GM20000 (cell line): ENCODE data around the gene PRRX1.

ENCODE experiments used
- DNase-seq: peaks from one replicate; pipeline ENCODE4 v3.0.0; 2012; ENCODE audit warnings: low spot score
- CTCF ChIP-seq: IDR thresholded peaks from 2 replicates; pipeline ENCODE4 v1.5.1; 2012; ENCODE audit warnings: mild to moderate bottlenecking, control low read depth; ENCODE audit errors: extremely low read depth, missing control alignments

Gene PRRX1

DNA sequence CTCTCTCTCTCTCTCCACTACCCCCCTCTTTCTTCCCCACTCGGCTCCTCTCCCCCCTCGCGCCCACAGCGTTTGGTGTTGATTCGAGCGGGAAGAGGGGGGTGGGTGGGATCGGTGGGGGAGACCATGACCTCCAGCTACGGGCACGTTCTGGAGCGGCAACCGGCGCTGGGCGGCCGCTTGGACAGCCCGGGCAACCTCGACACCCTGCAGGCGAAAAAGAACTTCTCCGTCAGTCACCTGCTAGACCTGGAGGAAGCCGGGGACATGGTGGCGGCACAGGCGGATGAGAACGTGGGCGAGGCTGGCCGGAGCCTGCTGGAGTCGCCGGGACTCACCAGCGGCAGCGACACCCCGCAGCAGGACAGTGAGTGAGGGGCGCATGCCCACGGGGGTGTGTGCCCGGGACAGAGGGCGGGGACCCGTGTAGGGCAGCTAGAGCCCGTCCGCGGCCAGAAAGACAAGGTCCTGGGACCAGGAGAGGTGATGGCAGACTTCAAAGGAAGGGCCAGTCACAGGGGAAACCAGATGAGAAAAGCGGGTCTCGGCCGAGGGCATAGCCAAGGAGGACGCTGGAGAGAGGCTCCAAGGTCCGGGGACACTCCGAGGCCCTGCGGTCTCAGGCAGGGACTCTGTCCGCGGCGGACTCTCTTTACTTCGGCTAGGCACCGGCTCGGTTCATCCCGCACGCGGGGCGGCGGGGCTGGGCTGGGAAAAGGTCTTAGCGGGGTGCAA lies at the start of gene PRRX1:
Gene PRRX1 (plus strand): TSS at position 39 of the 735 bp plus-strand sequence. CDS start 88 bp downstream, at position 127.
- TF ChIP-seq CTCF = no peak
- peak; percentile 29 for DNase-seq

- DNase-seq = no peak
- no peak for TF ChIP-seq CTCF
These were observed 46.2 kb upstream of the PRRX1 start for GRCh38 chr1:170617591-170618330.

DNA sequence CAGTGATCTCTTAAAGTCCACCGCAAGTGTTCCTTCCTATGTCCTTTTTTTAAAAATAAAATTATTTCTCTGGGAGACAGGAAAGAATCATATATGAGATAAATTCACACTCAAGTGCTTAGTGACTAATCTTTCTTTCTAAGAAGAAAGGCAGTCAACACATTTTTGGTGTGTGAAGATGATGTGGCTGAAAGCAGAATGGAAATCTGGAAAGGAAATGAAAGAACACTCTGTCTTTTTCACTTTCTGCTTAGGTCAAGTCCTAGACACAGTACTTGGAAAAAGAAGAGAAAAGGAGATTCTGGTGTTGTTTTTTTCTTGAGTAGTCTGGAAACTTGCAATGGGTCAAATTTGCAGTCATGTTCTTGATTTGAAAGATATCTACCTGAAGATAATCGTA lies 45.5 kb upstream of the PRRX1 start:
- no peak for DNase-seq
- no peak for TF ChIP-seq CTCF

GRCh38 chr1:170619241-170620028 lies 44.5 kb upstream of the PRRX1 start:
- no peak for TF ChIP-seq CTCF
- DNase-seq = no peak

GRCh38 chr1:170620164-170620563 lies 43.8 kb upstream of the PRRX1 start:
- no peak for DNase-seq
- TF ChIP-seq CTCF = no peak

DNA sequence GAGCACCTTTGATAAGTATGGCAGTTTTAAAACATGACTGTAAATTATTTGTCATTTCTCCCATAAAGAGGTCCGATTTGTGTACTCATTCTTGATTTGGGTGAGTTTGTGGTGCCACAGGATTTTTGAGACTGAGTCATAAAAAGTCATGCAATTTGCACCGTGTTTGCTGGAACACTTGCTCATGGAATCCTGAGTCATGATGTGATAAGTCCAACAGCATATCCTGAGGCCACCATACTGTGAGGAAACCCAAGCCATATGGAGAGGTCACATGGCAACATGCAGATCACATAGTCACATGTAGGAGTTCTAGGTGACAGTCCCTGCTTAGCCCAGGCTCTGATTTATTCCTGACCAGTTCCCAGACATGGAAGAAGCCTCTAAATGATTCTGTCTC lies 40.8 kb upstream of the PRRX1 start:
- DNase-seq = no peak
- no peak for TF ChIP-seq CTCF

GRCh38 chr1:170624146-170624545 lies 39.8 kb upstream of the PRRX1 start:
- DNase-seq = no peak
- no peak for TF ChIP-seq CTCF
